Left renal cortex interstitium (tissue), 4 donors: ENCODE results near the gene TSSK2. TPM values are rescaled to one million over a fixed set of nuclear protein-coding genes. Genes with fewer than 3 reads are reported as not detected.

ENCODE experiments used
- DNase-seq, 4 donors: peaks; one replicate each; pipeline ENCODE4 v3.0.0-alpha.2; 2013; ENCODE audit warnings: low read depth in 4 of 4, low spot score in 2 of 4, missing footprints in 1 of 4
- polyA plus RNA-seq, 4 donors: library from polyadenylated mRNA; unstranded; fragments of 120-200 nt; gene quantifications; one replicate each; pipeline ENCODE4 v1.2.1, GENCODE V29; 2013; ENCODE audit not compliant: insufficient read length in 4 of 4

Gene TSSK2
- polyA plus RNA-seq, 4 donors, result not detected

DNA sequence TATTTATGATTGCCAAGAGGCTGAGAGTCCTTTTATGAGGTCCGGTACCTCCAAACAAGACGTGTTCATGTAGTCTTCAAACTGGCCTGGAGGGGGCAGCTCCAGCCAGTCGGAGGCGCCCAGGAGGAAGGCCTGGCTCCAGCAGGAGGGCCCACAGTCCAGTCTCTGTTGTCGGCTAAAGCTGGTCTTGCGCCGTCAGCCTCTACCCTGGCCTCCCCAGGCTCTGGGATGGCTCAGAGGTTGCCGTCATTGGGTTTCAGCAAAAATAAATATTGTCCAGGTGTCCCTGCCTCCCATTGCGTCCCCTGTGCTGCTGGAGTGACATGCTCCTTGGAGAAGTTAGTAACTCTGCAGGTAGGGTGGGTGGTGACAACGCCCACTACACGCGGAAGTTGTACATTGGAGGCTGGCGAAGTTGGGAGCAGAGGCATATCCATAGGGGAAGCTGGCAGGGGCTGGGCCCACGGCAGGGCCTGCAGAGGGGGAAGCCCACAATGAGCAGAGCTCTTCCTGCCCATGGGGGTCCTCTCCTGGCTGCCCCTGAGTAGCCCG is 48.5 kb downstream of the TSSK2 start:
- peak in 2 of 4 donors; percentile 46 to 69 for DNase-seq

- DNase-seq, result no peak
These were observed 49.1 kb downstream of the TSSK2 start for GRCh38 chr22:19180234-19180633.

DNA sequence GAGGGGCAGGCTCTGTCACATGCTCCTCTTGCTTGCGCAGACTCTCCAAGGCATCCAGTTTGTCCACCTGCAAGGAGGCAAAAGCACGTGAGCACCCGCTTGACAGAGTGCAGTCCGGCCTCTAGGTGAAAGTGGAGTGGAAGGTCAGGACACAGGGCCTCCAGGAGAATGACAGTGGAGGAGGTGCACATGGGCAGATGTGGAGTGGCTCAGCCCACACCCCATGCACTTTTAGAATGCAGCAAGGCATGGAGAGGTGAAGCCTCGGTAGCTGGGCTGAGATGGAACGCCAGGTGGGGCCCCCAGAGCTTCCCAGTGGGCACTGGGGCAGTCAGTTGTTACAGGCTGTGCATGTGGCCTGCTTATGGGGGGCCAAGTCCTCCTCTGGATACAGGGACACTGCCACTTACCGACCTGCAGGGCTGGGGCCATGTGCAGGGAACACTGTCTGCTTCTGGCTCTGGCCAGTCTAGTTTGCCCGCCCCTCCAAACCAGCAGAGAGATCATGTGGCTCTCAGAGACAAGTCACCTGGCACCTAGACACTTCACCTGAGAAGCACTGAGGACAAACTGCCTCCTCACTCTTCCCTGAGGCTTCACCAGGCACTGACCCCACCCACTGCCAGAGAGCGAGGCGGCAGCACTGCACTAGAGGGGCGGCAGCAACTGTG is 49.8 kb downstream of the TSSK2 start:
- no peak for DNase-seq

GRCh38 chr22:19181786-19182471 is 50.8 kb downstream of the TSSK2 start:
- no peak for DNase-seq

Other genes with a start within 250 kb of the TSSK2 start
- 10 to 100 TPM in 2 of 4 donors, 1 to 10 TPM in 2; 8.0 to 12.2 (median 10.1) TPM for gene DGCR6, start 225.0 kb upstream of the TSSK2 start, polyA plus RNA-seq
- gene PRODH, start 195.0 kb upstream of the TSSK2 start, polyA plus RNA-seq, result 10 to 100 TPM; 10.4 to 27.0 (median 18.6) TPM
- gene DGCR2, start 8.9 kb upstream of the TSSK2 start, polyA plus RNA-seq, result 10 to 100 TPM; 70.7 to 96.4 (median 79.8) TPM
- 10 to 100 TPM; 13.1 to 18.4 (median 16.6) TPM for gene ESS2, start 13.3 kb downstream of the TSSK2 start, polyA plus RNA-seq
- not detected for gene GSC2, start 19.0 kb downstream of the TSSK2 start, polyA plus RNA-seq
- 10 to 100 TPM; 75.2 to 91.3 (median 84.2) TPM for gene SLC25A1, start 47.4 kb downstream of the TSSK2 start, polyA plus RNA-seq
- 1 to 10 TPM; 3.3 to 7.5 (median 6.0) TPM for gene CLTCL1, start 160.4 kb downstream of the TSSK2 start, polyA plus RNA-seq